HG03045 (cell line): ENCODE data around the gene ROCK2.

ENCODE experiments used
- ATAC-seq: cut with Tn5 transposase; IDR thresholded peaks from one replicate; pipeline ENCODE4 v1.9.1; 2021; ENCODE audit warnings: mild to moderate bottlenecking, moderate library complexity; ENCODE audit not compliant: unreplicated experiment

Gene ROCK2

GRCh38 chr2:11312770-11313471 lies 31.5 kb downstream of the ROCK2 start:
- no peak for ATAC-seq

GRCh38 chr2:11311543-11311942 lies 32.9 kb downstream of the ROCK2 start:
- no peak for ATAC-seq

- ATAC-seq, result no peak
These were observed 34.2 kb downstream of the ROCK2 start for GRCh38 chr2:11310212-11310611.

GRCh38 chr2:11309706-11310105 lies 34.7 kb downstream of the ROCK2 start:
- no peak for ATAC-seq

GRCh38 chr2:11307764-11308415 lies 36.5 kb downstream of the ROCK2 start:
- no peak for ATAC-seq

- no peak for ATAC-seq
These were observed 38.5 kb downstream of the ROCK2 start for GRCh38 chr2:11305958-11306357.

GRCh38 chr2:11305338-11305737 lies 39.1 kb downstream of the ROCK2 start:
- no peak for ATAC-seq

- no peak for ATAC-seq
These were observed 40.0 kb downstream of the ROCK2 start for GRCh38 chr2:11304476-11304875.

- no peak for ATAC-seq
These were observed 41.0 kb downstream of the ROCK2 start for GRCh38 chr2:11303290-11304013.

- ATAC-seq, result no peak
These were observed 45.0 kb downstream of the ROCK2 start for GRCh38 chr2:11299439-11299838.

- no peak for ATAC-seq
These were observed 45.8 kb downstream of the ROCK2 start for GRCh38 chr2:11298592-11298991.

- ATAC-seq, result no peak
These were observed 48.0 kb downstream of the ROCK2 start for GRCh38 chr2:11296401-11296800.

GRCh38 chr2:11292464-11293255 lies 51.8 kb downstream of the ROCK2 start:
- ATAC-seq, result no peak

- ATAC-seq, result no peak
These were observed 53.7 kb downstream of the ROCK2 start for GRCh38 chr2:11290713-11291112.

GRCh38 chr2:11290211-11290610 lies 54.2 kb downstream of the ROCK2 start:
- ATAC-seq, result no peak

GRCh38 chr2:11288431-11288830 lies 56.0 kb downstream of the ROCK2 start:
- no peak for ATAC-seq

- no peak for ATAC-seq
These were observed 57.7 kb downstream of the ROCK2 start for GRCh38 chr2:11286749-11287148.

GRCh38 chr2:11286323-11286722 lies 58.1 kb downstream of the ROCK2 start:
- no peak for ATAC-seq

- no peak for ATAC-seq
These were observed 58.9 kb downstream of the ROCK2 start for GRCh38 chr2:11285499-11285898.

- no peak for ATAC-seq
These were observed 63.2 kb downstream of the ROCK2 start for GRCh38 chr2:11281186-11281585.

- ATAC-seq, result no peak
These were observed 63.7 kb downstream of the ROCK2 start for GRCh38 chr2:11280713-11281112.
